ENCODE results near the gene SMLR1. TPM values are rescaled to one million over a fixed set of nuclear protein-coding genes. Genes with fewer than 3 reads are reported as not detected.

Gene SMLR1
- total and polyA plus RNA-seq, 9 of the 15 experiments (the other 6 are each of a cell fraction or from before 2014, with no cell fraction given) = not detected

DNA sequence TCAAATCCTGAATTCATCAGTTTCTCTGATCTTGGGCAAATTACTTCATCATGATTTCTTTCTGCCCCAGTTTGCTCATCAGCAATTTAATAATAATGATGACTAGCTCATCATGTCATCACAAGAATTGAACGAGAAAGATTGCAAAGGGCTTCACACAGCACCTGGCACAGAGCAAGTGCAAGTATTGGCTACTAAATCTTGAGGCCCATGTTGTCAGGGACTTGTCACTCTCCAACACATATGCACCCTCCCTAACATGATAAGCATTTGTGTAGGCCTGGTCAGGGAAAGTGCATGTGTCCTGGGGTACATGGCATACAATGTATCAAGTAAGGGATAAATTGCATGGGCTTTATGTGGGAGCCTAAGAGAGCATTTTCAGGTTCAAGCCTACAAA, 6.4 kb downstream of the SMLR1 start (continued):
- TF ChIP-seq, protein P1, sequence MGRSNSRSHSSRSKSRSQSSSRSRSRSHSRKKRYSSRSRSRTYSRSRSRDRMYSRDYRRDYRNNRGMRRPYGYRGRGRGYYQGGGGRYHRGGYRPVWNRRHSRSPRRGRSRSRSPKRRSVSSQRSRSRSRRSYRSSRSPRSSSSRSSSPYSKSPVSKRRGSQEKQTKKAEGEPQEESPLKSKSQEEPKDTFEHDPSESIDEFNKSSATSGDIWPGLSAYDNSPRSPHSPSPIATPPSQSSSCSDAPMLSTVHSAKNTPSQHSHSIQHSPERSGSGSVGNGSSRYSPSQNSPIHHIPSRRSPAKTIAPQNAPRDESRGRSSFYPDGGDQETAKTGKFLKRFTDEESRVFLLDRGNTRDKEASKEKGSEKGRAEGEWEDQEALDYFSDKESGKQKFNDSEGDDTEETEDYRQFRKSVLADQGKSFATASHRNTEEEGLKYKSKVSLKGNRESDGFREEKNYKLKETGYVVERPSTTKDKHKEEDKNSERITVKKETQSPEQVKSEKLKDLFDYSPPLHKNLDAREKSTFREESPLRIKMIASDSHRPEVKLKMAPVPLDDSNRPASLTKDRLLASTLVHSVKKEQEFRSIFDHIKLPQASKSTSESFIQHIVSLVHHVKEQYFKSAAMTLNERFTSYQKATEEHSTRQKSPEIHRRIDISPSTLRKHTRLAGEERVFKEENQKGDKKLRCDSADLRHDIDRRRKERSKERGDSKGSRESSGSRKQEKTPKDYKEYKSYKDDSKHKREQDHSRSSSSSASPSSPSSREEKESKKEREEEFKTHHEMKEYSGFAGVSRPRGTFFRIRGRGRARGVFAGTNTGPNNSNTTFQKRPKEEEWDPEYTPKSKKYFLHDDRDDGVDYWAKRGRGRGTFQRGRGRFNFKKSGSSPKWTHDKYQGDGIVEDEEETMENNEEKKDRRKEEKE (IDR thresholded peaks at IDR 0.05; ENCODE audit: borderline replicate concordance in 1 of 2, control insufficient read depth in 1 of 2, low read depth in 2 of 2, low read length in 1 of 2) = no peak
- TF ChIP-seq, protein P2, sequence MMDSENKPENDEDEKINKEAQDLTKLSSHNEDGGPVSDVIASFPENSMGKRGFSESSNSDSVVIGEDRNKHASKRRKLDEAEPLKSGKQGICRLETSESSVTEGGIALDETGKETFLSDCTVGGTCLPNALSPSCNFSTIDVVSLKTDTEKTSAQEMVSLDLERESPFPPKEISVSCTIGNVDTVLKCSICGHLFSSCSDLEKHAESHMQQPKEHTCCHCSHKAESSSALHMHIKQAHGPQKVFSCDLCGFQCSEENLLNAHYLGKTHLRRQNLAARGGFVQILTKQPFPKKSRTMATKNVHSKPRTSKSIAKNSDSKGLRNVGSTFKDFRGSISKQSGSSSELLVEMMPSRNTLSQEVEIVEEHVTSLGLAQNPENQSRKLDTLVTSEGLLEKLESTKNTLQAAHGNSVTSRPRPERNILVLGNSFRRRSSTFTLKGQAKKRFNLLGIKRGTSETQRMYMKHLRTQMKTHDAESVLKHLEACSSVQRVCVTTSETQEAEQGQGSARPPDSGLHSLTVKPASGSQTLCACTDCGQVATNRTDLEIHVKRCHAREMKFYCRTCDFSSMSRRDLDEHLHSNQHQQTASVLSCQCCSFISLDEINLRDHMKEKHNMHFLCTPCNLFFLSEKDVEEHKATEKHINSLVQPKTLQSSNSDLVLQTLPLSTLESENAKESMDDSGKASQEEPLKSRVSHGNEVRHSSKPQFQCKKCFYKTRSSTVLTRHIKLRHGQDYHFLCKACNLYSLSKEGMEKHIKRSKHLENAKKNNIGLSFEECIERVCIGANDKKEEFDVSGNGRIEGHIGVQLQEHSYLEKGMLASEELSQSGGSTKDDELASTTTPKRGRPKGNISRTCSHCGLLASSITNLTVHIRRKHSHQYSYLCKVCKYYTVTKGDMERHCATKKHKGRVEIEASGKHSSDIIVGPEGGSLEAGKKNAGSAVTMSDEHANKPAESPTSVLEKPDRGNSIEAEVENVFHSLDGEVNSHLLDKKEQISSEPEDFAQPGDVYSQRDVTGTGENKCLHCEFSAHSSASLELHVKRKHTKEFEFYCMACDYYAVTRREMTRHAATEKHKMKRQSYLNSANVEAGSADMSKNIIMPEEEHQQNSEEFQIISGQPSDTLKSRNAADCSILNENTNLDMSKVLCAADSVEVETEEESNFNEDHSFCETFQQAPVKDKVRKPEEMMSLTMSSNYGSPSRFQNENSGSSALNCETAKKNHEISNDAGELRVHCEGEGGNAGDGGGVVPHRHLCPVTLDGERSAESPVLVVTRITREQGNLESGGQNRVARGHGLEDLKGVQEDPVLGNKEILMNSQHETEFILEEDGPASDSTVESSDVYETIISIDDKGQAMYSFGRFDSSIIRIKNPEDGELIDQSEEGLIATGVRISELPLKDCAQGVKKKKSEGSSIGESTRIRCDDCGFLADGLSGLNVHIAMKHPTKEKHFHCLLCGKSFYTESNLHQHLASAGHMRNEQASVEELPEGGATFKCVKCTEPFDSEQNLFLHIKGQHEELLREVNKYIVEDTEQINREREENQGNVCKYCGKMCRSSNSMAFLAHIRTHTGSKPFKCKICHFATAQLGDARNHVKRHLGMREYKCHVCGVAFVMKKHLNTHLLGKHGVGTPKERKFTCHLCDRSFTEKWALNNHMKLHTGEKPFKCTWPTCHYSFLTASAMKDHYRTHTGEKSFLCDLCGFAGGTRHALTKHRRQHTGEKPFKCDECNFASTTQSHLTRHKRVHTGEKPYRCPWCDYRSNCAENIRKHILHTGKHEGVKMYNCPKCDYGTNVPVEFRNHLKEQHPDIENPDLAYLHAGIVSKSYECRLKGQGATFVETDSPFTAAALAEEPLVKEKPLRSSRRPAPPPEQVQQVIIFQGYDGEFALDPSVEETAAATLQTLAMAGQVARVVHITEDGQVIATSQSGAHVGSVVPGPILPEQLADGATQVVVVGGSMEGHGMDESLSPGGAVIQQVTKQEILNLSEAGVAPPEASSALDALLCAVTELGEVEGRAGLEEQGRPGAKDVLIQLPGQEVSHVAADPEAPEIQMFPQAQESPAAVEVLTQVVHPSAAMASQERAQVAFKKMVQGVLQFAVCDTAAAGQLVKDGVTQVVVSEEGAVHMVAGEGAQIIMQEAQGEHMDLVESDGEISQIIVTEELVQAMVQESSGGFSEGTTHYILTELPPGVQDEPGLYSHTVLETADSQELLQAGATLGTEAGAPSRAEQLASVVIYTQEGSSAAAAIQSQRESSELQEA (IDR thresholded peaks at IDR 0.05; ENCODE audit: low read depth) = no peak

All from K562 (cell line).